ENCODE results near the gene WDR48. TPM values are rescaled to one million over a fixed set of nuclear protein-coding genes. Genes with fewer than 3 reads are reported as not detected.

Gene WDR48
- polyA plus RNA-seq, 1 donor (not counting 4 experiments of a cell fraction or from before 2014, with no cell fraction given), result 29.7 TPM

- Histone ChIP-seq H3K9me1 (ENCODE audit: control insufficient read depth, extremely low read depth, insufficient read depth, low read length) (no peaks in the 10 kb centered on the region), H3K27me3 (ENCODE audit: control insufficient read depth, extremely low read depth, insufficient read depth, low read length) (peaks cover 9% of the 10 kb centered on the region), H3K9ac (ENCODE audit: control insufficient read depth, extremely low read depth, insufficient read depth, low read length) (no peak overlapping the region), H3K4me1 (ENCODE audit: control insufficient read depth, extremely low read depth, insufficient read depth, low read length) (no peaks in the 10 kb centered on the region), H3K79me2 (ENCODE audit: control insufficient read depth, insufficient read depth, low read length) (no peaks in the 10 kb centered on the region), H3K4me3 (ENCODE audit: control insufficient read depth in 2 of 3, extremely low read depth in 1 of 3, insufficient read depth in 2 of 3, low read depth in 1 of 3, low read length in 3 of 3) (no peak overlapping the region), H2AFZ (ENCODE audit: control insufficient read depth, low read length) (no peak overlapping the region), H4K20me1 (ENCODE audit: control insufficient read depth, extremely low read depth, insufficient read depth, low read length) (no peaks in the 10 kb centered on the region), H3K27ac (ENCODE audit: control insufficient read depth, insufficient read depth, low read length) (no peak overlapping the region), H3K4me2 (ENCODE audit: control insufficient read depth, extremely low read depth, insufficient read depth, low read depth, low read length) (no peak overlapping the region), H3K9me3 (ENCODE audit: control insufficient read depth, low read depth, low read length) (no peaks in the 10 kb centered on the region), H3K36me3 (ENCODE audit: control insufficient read depth in 2 of 2, extremely low read depth in 1 of 2, insufficient read depth in 2 of 2, low read length in 2 of 2) (no peaks in the 10 kb centered on the region)
- FAIRE-seq (no peak), DNase-seq (ENCODE audit: low read depth, low spot score) (no peak)
- TF ChIP-seq EZH2 (IDR thresholded peaks at IDR 0.05; ENCODE audit: low read length), result no peak
- no peak for TF ChIP-seq CTCF (optimal IDR thresholded peaks at IDR 0.05 in 1 of 3, IDR thresholded peaks at IDR 0.05 in 1 of 3, conservative IDR thresholded peaks at IDR 0.05 in 1 of 3; ENCODE audit: extremely low read depth in 1 of 3, insufficient read depth in 2 of 3, low read length in 3 of 3)
- dilution Hi-C loops (cut with MboI; ENCODE audit: extremely low pct_ligation_motif_present, low sequenced_read_pairs), result no loop called here
Measured at GRCh38 chr3:39028546-39028945, 23.3 kb upstream of the WDR48 start.

GRCh38 chr3:39029556-39029955, 22.3 kb upstream of the WDR48 start:
- no peaks in the 10 kb centered on the region for H4K20me1 ChIP-seq (ENCODE audit: control insufficient read depth, extremely low read depth, insufficient read depth, low read length)
- FAIRE-seq, result no peak

More at GRCh38 chr3:39029556-39029955, 22.3 kb upstream of the WDR48 start:
- Histone ChIP-seq H3K79me2 (ENCODE audit: control insufficient read depth, insufficient read depth, low read length) (no peaks in the 10 kb centered on the region), H3K4me2 (ENCODE audit: control insufficient read depth, extremely low read depth, insufficient read depth, low read depth, low read length) (no peak overlapping the region), H2AFZ (ENCODE audit: control insufficient read depth, low read length) (no peak overlapping the region), H3K9me1 (ENCODE audit: control insufficient read depth, extremely low read depth, insufficient read depth, low read length) (no peaks in the 10 kb centered on the region), H3K27ac (ENCODE audit: control insufficient read depth, insufficient read depth, low read length) (no peak overlapping the region), H3K36me3 (ENCODE audit: control insufficient read depth in 2 of 2, extremely low read depth in 1 of 2, insufficient read depth in 2 of 2, low read length in 2 of 2) (no peaks in the 10 kb centered on the region), H3K27me3 (ENCODE audit: control insufficient read depth, extremely low read depth, insufficient read depth, low read length) (peaks cover 9% of the 10 kb centered on the region), H3K9ac (ENCODE audit: control insufficient read depth, extremely low read depth, insufficient read depth, low read length) (no peak overlapping the region), H3K9me3 (ENCODE audit: control insufficient read depth, low read depth, low read length) (no peaks in the 10 kb centered on the region), H3K4me3 (ENCODE audit: control insufficient read depth in 2 of 3, extremely low read depth in 1 of 3, insufficient read depth in 2 of 3, low read depth in 1 of 3, low read length in 3 of 3) (no peak overlapping the region), H3K4me1 (ENCODE audit: control insufficient read depth, extremely low read depth, insufficient read depth, low read length) (no peaks in the 10 kb centered on the region)
- dilution Hi-C loops (cut with MboI; ENCODE audit: extremely low pct_ligation_motif_present, low sequenced_read_pairs), result no loop called here
- no peak for DNase-seq (ENCODE audit: low read depth, low spot score)
- TF ChIP-seq EZH2 (IDR thresholded peaks at IDR 0.05; ENCODE audit: low read length), result no peak
- TF ChIP-seq CTCF (optimal IDR thresholded peaks at IDR 0.05 in 1 of 3, IDR thresholded peaks at IDR 0.05 in 1 of 3, conservative IDR thresholded peaks at IDR 0.05 in 1 of 3; ENCODE audit: extremely low read depth in 1 of 3, insufficient read depth in 2 of 3, low read length in 3 of 3), result no peak
